Islet of Langerhans (tissue), 1 donor: ENCODE measurements around the gene NANOG.
"Not testable (repeated sequence)": the region's sequence is repeated elsewhere in the genome, so short reads cannot be mapped to it uniquely, and the experiment has no call there.

Source experiments
- FAIRE-seq: peaks from one replicate; lab custom pipeline; 2011; peaks lifted over from hg19 to GRCh38; lab: Jason Lieb, UNC

The NANOG gene

DNA sequence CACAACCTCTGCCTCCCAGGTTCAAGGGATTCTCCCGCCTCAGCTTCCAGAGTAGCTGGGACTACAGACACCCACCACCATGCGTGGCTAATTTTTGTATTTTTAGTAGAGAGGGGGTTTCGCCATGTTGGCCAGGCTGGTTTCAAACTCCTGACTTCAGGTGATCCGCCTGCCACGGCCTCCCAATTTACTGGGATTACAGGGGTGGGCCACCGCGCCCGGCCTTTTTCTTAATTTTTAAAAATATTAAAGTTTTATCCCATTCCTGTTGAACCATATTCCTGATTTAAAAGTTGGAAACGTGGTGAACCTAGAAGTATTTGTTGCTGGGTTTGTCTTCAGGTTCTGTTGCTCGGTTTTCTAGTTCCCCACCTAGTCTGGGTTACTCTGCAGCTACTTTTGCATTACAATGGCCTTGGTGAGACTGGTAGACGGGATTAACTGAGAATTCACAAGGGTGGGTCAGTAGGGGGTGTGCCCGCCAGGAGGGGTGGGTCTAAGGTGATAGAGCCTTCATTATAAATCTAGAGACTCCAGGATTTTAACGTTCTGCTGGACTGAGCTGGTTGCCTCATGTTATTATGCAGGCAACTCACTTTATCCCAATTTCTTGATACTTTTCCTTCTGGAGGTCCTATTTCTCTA lies at the start of gene NANOG:
TSS of gene NANOG (plus strand) at position 519 of the 645 bp plus-strand sequence. CDS start 213 bp downstream, outside the sequence.
- not testable (repeated sequence) for FAIRE-seq

- no peak for FAIRE-seq
Measured at GRCh38 chr12:7747246-7747645, 42.0 kb upstream of the NANOG start, which contains the start of gene CLEC4C. Gene CLEC4C, minus strand, starts transcription at chr12:7747375. Its CDS starts 27 bp downstream, at chr12:7747348.

DNA sequence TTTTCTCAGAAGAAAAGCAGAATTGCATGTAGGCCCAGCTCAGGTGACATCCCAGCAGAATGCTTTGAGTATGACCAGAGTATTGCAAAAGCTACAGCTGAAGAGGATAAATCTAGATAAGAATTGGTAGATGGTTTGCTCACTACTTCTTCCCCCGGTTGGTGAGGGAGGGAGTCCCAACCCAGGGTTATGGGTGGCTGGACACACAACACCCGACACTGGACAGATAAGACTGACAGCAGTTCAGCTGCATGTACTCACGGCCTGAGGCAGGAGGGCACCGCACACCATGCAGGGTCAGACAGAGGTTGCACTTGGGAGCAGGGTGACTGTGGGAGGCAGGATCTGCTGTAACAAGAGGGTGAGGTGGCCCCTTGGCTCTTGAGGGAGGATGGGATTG lies 40.4 kb upstream of the NANOG start:
- FAIRE-seq, result no peak

GRCh38 chr12:7749442-7749841 lies 39.8 kb upstream of the NANOG start:
- FAIRE-seq, result no peak

- no peak for FAIRE-seq
Measured at GRCh38 chr12:7750350-7750749, 38.9 kb upstream of the NANOG start.

- FAIRE-seq, result no peak
Measured at GRCh38 chr12:7751394-7751793, 37.8 kb upstream of the NANOG start.

DNA sequence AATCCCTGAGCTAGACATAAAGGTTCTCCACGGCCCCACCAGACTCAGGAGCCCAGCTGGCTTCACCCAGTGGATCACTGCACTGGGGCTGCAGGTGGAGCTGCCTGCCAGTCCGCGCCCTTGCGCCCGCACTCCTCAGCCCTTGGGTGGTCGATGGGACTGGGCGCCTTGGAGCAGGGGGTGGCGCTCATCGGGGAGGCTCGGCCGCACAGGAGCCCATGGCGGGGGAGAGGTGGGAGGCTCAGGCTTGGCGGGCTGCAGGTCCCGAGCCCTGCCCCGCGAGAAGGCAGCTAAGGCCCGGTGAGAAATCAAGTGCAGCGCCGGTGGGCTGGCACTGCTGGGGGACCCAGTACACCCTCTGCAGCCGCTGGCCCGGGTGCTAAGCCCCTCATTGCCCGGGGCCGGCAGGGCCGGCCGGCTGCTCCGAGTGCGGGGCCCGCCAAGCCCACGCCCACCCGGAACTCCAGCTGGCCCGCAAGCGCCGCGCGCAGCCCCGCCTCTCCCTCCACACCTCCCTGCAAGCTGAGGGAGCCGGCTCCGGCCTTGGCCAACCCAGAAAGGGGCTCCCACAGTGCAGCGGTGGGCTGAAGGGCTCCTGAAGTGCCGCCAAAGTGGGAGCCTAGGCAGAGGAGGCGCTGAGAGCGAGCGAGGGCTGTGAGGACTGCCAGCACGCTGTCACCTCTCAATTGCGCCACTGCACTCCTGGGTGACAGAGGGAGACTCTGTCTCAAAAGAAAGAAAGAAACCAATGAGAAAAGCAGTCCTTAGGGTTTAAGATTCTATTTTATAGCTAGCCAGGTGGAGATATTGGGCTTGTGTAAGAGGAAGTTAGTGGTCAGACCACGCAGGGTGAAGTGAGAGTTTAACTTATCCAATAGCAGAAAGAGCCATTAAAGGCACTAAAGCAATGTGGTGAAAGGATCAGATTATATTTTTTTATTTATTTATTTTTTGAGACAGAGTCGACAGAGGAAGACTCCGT lies 37.0 kb upstream of the NANOG start:
- FAIRE-seq, result not testable (repeated sequence)

DNA sequence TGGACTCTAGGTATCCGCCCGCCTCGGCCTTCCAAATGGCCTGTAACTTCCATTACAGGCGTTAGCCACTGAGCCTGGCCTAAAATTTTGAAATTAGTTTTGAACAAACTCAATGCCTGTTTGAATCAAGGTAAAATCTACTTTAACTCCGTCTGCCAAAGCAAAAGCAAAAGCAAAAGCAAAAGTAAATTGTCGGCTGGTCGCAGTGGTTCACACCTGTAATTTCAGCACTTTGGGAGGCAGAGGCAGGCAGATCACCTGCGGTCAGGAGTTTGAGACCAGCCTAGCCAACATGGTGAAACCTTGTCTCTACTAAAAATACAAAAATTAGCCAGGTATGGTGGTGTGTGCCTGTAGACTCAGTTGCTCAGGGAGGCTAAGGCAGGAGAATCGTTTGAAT lies 33.5 kb upstream of the NANOG start:
- not testable (repeated sequence) for FAIRE-seq

- no peak for FAIRE-seq
Measured at GRCh38 chr12:7756993-7757392, 32.2 kb upstream of the NANOG start.

DNA sequence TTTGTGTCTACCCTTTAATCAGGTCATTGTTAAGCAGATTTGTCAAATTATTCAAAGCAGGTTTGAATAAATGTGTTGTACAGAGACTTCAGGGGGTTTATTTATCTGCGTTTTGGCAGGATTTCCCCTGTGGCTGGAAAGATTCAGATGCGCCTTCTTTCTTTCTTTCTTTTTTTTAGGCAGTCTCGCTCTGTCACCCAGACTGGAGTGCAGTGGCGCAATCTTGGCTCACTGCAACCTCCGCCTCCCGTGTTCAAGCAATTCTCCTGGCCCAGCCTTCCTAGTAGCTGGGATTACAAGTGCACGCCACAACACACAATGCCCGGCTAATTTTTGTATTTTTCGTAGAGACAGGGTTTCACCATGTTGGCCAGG lies 30.4 kb upstream of the NANOG start:
- FAIRE-seq, result no peak

- FAIRE-seq, result no peak
Measured at GRCh38 chr12:7769999-7770398, 19.2 kb upstream of the NANOG start.

DNA sequence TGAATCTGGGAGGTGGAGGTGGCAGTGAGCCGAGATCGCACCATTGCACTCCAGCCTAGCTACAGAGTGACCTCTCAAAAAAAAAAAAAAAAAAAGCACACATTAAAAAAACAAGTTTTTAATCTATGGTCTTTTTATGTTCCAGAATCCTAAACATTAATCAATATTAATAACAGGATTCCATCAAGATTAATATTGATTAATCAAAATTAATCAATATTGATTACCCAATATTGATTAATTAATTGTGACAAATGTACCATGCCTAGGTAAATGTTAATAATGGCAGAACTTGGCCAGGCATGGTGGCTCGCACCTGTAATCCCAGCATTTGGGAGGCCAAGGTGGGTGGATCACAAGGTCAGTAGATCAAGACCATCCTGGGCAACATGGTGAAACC lies 7.9 kb upstream of the NANOG start:
- FAIRE-seq, result no peak

DNA sequence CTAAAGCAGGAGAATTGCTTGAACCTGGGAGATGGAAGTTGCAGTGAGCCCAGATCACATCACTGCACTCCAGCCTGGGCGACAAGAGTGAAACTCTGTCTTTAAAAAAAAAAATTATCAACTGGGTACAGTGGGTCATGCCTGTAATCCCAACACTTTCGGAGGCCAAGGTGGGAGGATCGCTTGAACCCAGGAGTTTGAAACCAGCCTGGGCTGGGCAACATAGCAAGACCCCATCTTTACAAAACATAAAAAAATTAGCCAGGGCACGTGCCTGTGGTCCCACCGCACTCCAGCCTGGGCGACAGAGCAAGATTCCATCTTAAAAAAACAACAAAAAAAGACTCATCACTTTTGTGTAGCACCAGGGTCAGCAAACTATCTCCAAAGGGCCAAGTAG lies 7.1 kb upstream of the NANOG start:
- no peak for FAIRE-seq

DNA sequence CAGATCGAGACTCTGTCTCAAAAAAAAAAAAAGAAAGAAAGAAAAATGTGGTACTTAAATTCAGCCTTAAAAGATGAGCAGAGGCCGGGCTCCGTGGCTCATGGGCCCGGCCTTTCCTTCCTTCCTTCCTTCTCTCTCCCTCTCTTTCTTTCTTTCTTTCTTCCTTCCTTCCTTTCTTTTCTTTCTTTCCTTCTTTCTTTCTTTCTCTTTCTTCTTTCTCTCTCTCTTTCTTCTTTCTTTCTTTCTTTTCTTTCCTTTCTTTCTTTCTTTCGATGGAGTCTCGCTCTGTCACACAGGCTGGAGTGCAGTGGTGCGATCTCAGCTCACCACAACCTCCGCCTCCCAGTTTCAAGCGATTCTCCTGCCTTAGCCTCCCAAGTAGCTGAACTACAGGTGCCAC lies 5.8 kb upstream of the NANOG start:
- not testable (repeated sequence) for FAIRE-seq

DNA sequence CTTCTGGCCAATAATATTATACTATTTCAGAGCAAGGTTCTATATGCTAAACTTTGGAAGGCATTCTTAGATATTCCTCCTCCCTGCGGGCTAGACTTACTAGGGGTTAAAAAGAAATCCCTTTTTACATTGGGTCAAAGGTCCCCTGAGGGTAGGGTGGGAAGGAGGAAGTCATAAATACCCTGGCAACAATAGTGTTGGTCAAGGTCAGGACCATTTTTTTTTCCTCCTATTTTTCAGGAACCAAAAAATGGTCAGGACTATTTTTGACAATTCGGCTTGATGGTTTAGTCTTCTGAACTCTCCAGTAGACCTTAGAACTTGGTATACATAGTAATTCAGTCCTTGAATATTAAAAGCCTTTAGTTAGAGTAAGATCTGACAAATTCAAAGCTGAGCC lies 4.5 kb upstream of the NANOG start:
- no peak for FAIRE-seq

GRCh38 chr12:7787574-7788293 lies 1.5 kb upstream of the NANOG start:
- no peak for FAIRE-seq

DNA sequence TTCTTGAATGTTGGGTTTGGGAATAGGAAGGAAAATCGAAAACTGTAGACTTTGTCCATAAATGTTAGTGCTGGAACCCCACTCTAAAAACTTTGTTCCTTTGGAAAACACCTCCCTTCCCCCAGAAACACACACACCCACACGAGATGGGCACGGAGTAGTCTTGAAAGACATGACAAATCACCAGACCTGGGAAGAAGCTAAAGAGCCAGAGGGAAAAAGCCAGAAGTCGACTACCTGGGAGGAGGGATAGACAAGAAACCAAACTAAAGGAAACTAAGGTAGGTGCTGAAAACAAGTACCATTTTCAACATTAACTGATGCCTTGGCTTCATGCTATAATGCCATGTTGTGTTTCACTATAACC lies 925 bp upstream of the NANOG start:
- FAIRE-seq, result no peak

GRCh38 chr12:7793211-7793610 lies 4.0 kb downstream of the NANOG start:
- FAIRE-seq, result no peak

DNA sequence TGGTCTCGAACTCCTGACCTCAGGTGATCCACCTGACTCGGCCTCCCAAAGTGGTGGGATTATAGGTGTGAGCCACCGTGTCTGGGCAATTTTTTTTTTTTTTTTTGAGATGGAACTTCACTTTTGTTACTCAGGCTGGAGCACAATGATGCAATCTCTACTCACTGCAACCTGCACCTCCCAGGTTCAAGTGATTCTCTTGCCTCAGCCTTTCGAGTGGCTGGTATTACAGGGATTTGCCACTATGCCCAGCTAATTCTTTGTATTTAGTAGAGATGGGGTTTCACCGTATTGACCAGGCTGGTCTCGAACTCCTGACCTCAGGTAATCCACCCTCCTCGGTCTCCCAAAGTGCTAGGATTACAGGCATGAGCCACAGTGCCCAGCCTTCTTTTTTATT lies 8.1 kb downstream of the NANOG start:
- FAIRE-seq, result not testable (repeated sequence)

- no peak for FAIRE-seq
Measured at GRCh38 chr12:7797698-7798398, 8.6 kb downstream of the NANOG start.

DNA sequence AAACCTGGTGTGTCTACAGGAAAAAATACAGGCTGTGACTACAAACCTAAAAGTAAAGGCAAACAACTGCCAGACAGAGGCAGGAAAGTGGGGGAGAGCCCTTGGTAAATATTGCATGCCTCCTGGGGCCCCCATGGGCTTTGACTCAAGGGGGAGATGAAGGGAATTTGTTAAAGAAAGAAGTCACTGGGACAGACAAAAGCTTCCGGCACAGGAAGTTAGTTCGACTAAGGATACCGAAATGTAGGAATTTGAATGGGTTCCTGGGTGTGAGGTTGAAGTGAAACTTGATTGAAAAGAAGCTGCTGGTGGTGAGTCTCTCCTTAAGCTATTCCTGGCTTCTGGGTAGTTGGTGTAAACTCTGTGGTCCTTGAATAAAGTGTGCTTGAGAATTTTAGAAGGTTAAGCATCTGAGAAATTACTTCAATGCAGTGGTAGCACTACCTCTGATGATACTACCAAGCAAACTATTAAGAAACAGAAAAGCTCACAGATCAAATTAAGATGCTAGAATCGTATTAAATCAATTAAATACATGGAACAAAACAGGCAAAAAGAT lies 9.6 kb downstream of the NANOG start:
- FAIRE-seq, result peak; percentile 33

- no peak for FAIRE-seq
Measured at GRCh38 chr12:7801460-7801859, 12.3 kb downstream of the NANOG start.
